Measurements from ENCODE around the gene NPC1L1.

The NPC1L1 gene

DNA sequence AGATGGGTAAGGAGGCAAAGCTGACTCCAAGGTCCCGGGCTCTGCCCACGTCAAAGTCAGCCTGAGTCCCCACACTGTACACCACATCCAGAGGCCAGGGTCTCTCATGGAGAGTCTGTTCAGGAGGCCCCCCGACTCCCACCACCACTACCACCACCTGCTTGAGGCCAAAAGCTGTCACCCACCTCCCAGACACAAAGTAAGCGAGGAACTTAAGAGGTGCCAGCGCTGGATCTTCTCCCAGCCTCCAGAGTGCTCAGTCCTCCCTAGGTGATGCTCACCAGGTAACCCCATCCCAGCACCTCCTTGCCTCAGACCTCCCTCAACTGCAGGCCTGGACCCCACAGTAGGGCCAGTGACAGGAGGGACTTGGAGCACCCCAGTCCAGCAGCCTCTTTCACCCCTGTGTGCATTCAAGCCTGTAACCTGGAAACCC lies 520 bp downstream of the NPC1L1 start:
- Histone ChIP-seq H2AFZ (ENCODE audit: low read depth, low read length) (no peak overlapping the region), H3K36me3 (ENCODE audit: control insufficient read depth in 1 of 2, insufficient read depth in 2 of 2, low read depth in 1 of 2, low read length in 2 of 2) (no peaks in the 10 kb centered on the region), H2BK5ac (ENCODE audit: low read depth, low read length, poor library complexity, severe bottlenecking) (no peak overlapping the region), H2AK5ac (ENCODE audit: low read length, severe bottlenecking) (no peak overlapping the region), H4K91ac (ENCODE audit: low read length) (peak overlapping the region; percentile 18), H3K23ac (ENCODE audit: low read length in 2 of 2) (no peak overlapping the region), H2BK120ac (ENCODE audit: low read depth, low read length) (no peak overlapping the region), H3K9ac (ENCODE audit: low read length) (no peak overlapping the region), H3K18ac (ENCODE audit: low read depth in 1 of 2, low read length in 2 of 2) (no peak overlapping the region), H3K4ac (ENCODE audit: low read depth in 1 of 2, low read length in 2 of 2) (no peak overlapping the region), H3K4me3 (ENCODE audit: insufficient read depth in 1 of 2, low read depth in 1 of 2, low read length in 2 of 2) (no peak overlapping the region), H3K9me3 (ENCODE audit: control insufficient read depth, low read length) (no peaks in the 10 kb centered on the region), H3K27ac (ENCODE audit: low read length, poor library complexity, severe bottlenecking) (no peak overlapping the region), H3K4me1 (ENCODE audit: control insufficient read depth, insufficient read depth, low read depth, low read length) (peaks cover 7% of the 10 kb centered on the region), H3K79me1 (replicated peaks; ENCODE audit: low read length, poor library complexity, severe bottlenecking) (no peaks in the 10 kb centered on the region), H3K27me3 (ENCODE audit: control insufficient read depth in 1 of 2, insufficient read depth in 1 of 2, low read length in 2 of 2) (peaks cover 0 to 9% of the 10 kb centered on the region in 2 experiments), H3K14ac (ENCODE audit: low read length in 2 of 2) (no peak overlapping the region), H4K8ac (ENCODE audit: low read length) (no peak overlapping the region), H3K4me2 (ENCODE audit: low read length, poor library complexity, severe bottlenecking) (no peak overlapping the region), H2BK15ac (ENCODE audit: low read depth, poor library complexity, severe bottlenecking) (no peak overlapping the region), H2BK12ac (ENCODE audit: low read length in 2 of 2) (no peak overlapping the region)
- no peak for DNase-seq
- 83% methylated on average over 5 of the region's 5 CpGs for WGBS

DNA sequence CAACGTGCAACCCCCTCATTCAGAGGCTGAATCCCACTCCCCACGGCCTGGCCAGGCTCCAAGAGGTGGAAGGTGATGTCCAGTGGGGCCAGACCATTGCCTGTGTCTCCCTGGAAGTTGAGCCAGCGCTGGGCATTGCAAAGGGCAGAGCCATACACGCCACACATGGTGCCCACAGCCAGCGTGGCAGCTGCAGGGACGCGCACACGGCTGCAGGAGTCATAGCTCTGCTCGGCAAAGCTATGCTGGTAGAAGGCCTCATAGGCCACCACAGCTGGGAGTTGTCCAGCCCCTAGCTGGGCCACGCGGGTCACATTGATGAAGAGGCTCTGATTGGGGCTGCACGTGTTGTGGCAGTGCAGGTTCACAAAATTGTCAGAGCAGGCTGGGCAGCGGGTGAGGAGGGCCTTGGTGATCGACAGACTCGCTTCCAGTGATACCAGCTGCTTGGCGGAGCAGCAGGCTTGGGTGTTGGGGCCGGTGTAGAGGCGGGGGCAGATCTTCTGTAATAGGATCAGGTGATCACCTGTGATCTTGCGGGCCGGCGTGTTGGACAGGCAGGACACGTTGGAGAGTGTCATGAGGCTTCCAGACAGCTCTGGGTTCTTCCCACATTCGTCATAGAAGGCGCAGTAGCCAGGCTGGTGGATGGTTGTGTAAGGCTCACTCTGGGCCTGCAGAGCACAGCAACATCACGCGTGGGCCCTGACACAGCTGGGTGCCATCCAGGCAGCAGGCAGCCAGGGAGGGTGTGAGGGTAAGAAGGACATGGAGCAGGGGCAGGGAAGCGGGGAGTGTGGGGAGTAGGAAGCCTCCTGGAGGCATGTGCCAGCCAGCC lies 1.2 kb downstream of the NPC1L1 start:
- Histone ChIP-seq H2BK12ac (ENCODE audit: low read length in 2 of 2) (no peak overlapping the region), H4K91ac (ENCODE audit: low read length) (no peak overlapping the region), H2AFZ (ENCODE audit: low read depth, low read length) (no peak overlapping the region), H3K14ac (ENCODE audit: low read length in 2 of 2) (peak overlapping the region in 1 of 2 experiments; percentile 58), H2AK5ac (ENCODE audit: low read length, severe bottlenecking) (no peak overlapping the region), H3K36me3 (ENCODE audit: control insufficient read depth in 1 of 2, insufficient read depth in 2 of 2, low read depth in 1 of 2, low read length in 2 of 2) (no peaks in the 10 kb centered on the region), H2BK5ac (ENCODE audit: low read depth, low read length, poor library complexity, severe bottlenecking) (no peak overlapping the region), H3K18ac (ENCODE audit: low read depth in 1 of 2, low read length in 2 of 2) (no peak overlapping the region), H3K79me1 (replicated peaks; ENCODE audit: low read length, poor library complexity, severe bottlenecking) (no peaks in the 10 kb centered on the region), H3K27me3 (ENCODE audit: control insufficient read depth in 1 of 2, insufficient read depth in 1 of 2, low read length in 2 of 2) (peaks cover 0 to 9% of the 10 kb centered on the region in 2 experiments), H3K4me3 (ENCODE audit: insufficient read depth in 1 of 2, low read depth in 1 of 2, low read length in 2 of 2) (no peak overlapping the region), H3K4me2 (ENCODE audit: low read length, poor library complexity, severe bottlenecking) (no peak overlapping the region), H3K9ac (ENCODE audit: low read length) (no peak overlapping the region), H3K9me3 (ENCODE audit: control insufficient read depth, low read length) (no peaks in the 10 kb centered on the region), H3K27ac (ENCODE audit: low read length, poor library complexity, severe bottlenecking) (no peak overlapping the region), H2BK15ac (ENCODE audit: low read depth, poor library complexity, severe bottlenecking) (no peak overlapping the region), H2BK120ac (ENCODE audit: low read depth, low read length) (no peak overlapping the region), H3K4ac (ENCODE audit: low read depth in 1 of 2, low read length in 2 of 2) (no peak overlapping the region), H4K8ac (ENCODE audit: low read length) (no peak overlapping the region), H3K23ac (ENCODE audit: low read length in 2 of 2) (no peak overlapping the region), H3K4me1 (ENCODE audit: control insufficient read depth, insufficient read depth, low read depth, low read length) (peaks cover 7% of the 10 kb centered on the region)
- DNase-seq: no peak
- WGBS: 87% methylated on average over 27 of the region's 27 CpGs

DNA sequence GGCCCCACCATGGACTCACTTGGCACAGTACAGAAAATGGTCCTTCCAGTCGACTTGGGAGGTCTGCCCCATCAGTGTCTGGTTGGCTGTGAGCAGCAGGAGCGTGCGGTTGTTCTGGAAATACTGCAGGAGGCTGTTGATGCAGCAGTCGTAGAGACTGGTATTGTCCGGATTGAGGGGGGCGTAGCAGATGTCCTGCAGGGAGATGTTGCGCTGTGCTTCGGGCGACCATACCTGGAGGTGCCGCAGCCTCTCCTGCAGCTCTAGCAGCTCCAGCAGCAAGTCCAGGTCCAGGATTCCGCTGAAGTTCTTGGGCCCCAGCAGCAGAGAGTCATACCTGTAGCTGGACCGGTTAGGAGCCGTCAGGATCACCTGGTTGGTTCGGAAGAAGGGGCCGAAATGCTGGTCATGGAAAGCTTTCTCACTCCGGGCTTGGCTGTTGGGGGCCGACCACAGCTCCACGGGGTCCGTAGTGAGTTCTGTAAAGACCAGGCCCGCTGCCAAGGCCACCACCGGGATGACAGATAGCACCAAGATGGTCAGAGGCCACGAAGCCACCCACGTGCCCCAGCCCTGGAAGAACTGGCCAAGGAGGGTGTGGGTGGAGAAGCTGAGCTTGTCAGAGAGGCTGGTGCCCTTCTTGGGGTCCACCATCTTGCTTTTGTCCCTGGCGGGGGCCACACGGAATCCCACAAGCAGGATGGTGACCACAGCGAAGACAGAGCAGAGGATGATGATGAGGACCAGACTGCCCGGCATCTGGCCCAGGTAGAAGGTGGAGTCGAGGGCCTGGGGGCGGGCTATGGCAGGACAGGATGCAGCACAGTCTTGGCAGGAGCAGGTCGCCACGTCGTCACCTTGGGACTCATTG lies 2.1 kb downstream of the NPC1L1 start:
- Histone ChIP-seq H3K4me2 (ENCODE audit: low read length, poor library complexity, severe bottlenecking) (no peak overlapping the region), H3K27ac (ENCODE audit: low read length, poor library complexity, severe bottlenecking) (no peak overlapping the region), H2AK5ac (ENCODE audit: low read length, severe bottlenecking) (no peak overlapping the region), H4K91ac (ENCODE audit: low read length) (no peak overlapping the region), H2BK5ac (ENCODE audit: low read depth, low read length, poor library complexity, severe bottlenecking) (no peak overlapping the region), H2BK120ac (ENCODE audit: low read depth, low read length) (no peak overlapping the region), H3K4me3 (ENCODE audit: insufficient read depth in 1 of 2, low read depth in 1 of 2, low read length in 2 of 2) (no peak overlapping the region), H4K8ac (ENCODE audit: low read length) (no peak overlapping the region), H3K14ac (ENCODE audit: low read length in 2 of 2) (no peak overlapping the region), H2AFZ (ENCODE audit: low read depth, low read length) (no peak overlapping the region), H3K9ac (ENCODE audit: low read length) (no peak overlapping the region), H3K23ac (ENCODE audit: low read length in 2 of 2) (no peak overlapping the region), H3K18ac (ENCODE audit: low read depth in 1 of 2, low read length in 2 of 2) (no peak overlapping the region), H3K27me3 (ENCODE audit: control insufficient read depth in 1 of 2, insufficient read depth in 1 of 2, low read length in 2 of 2) (peaks cover 0 to 9% of the 10 kb centered on the region in 2 experiments), H3K79me1 (replicated peaks; ENCODE audit: low read length, poor library complexity, severe bottlenecking) (no peaks in the 10 kb centered on the region), H2BK12ac (ENCODE audit: low read length in 2 of 2) (no peak overlapping the region), H3K36me3 (ENCODE audit: control insufficient read depth in 1 of 2, insufficient read depth in 2 of 2, low read depth in 1 of 2, low read length in 2 of 2) (no peaks in the 10 kb centered on the region), H2BK15ac (ENCODE audit: low read depth, poor library complexity, severe bottlenecking) (no peak overlapping the region), H3K9me3 (ENCODE audit: control insufficient read depth, low read length) (no peaks in the 10 kb centered on the region), H3K4me1 (ENCODE audit: control insufficient read depth, insufficient read depth, low read depth, low read length) (peaks cover 7% of the 10 kb centered on the region), H3K4ac (ENCODE audit: low read depth in 1 of 2, low read length in 2 of 2) (no peak overlapping the region)
- WGBS: 92% methylated on average over 32 of the region's 32 CpGs
- no peak for DNase-seq
